GM21528 (cell line): ENCODE data around the gene ZNF462.
"Not testable (repeated sequence)": the region's sequence is repeated elsewhere in the genome, so short reads cannot be mapped to it uniquely, and the experiment has no call there.

Experiments
- ATAC-seq: cut with Tn5 transposase; IDR thresholded peaks from one replicate; pipeline ENCODE4 v1.9.1; 2021; ENCODE audit warnings: mild to moderate bottlenecking, moderate library complexity; ENCODE audit not compliant: unreplicated experiment, low FRiP score

Gene ZNF462

GRCh38 chr9:106883030-106883429 is 20.1 kb downstream of the ZNF462 start:
- no peak for ATAC-seq

GRCh38 chr9:106883626-106884190 is 20.7 kb downstream of the ZNF462 start:
- ATAC-seq: no peak

- no peak for ATAC-seq
Observed at GRCh38 chr9:106885451-106885850, 22.5 kb downstream of the ZNF462 start.

- no peak for ATAC-seq
Observed at GRCh38 chr9:106886111-106887046, 23.4 kb downstream of the ZNF462 start.

- no peak for ATAC-seq
Observed at GRCh38 chr9:106887066-106887465, 24.1 kb downstream of the ZNF462 start.

- no peak for ATAC-seq
Observed at GRCh38 chr9:106889061-106889590, 26.2 kb downstream of the ZNF462 start.

GRCh38 chr9:106890608-106891007 is 27.6 kb downstream of the ZNF462 start:
- ATAC-seq: no peak

GRCh38 chr9:106891286-106891685 is 28.3 kb downstream of the ZNF462 start:
- no peak for ATAC-seq

- ATAC-seq: no peak
Observed at GRCh38 chr9:106892632-106893031, 29.7 kb downstream of the ZNF462 start.

GRCh38 chr9:106893088-106893487 is 30.1 kb downstream of the ZNF462 start:
- ATAC-seq: no peak

- no peak for ATAC-seq
Observed at GRCh38 chr9:106896695-106897094, 33.7 kb downstream of the ZNF462 start.

- ATAC-seq: no peak
Observed at GRCh38 chr9:106897236-106897635, 34.3 kb downstream of the ZNF462 start.

GRCh38 chr9:106897751-106898150 is 34.8 kb downstream of the ZNF462 start:
- ATAC-seq: no peak

- not testable (repeated sequence) for ATAC-seq
Observed at GRCh38 chr9:106900523-106900922, 37.6 kb downstream of the ZNF462 start.

GRCh38 chr9:106906129-106906528 is 43.2 kb downstream of the ZNF462 start:
- ATAC-seq: no peak

GRCh38 chr9:106911951-106912350 is 49.0 kb downstream of the ZNF462 start:
- no peak for ATAC-seq

GRCh38 chr9:106913276-106913675 is 50.3 kb downstream of the ZNF462 start:
- no peak for ATAC-seq

- no peak for ATAC-seq
Observed at GRCh38 chr9:106915851-106916250, 52.9 kb downstream of the ZNF462 start.

GRCh38 chr9:106916466-106917235 is 53.7 kb downstream of the ZNF462 start:
- no peak for ATAC-seq

- ATAC-seq: no peak
Observed at GRCh38 chr9:106918825-106919509, 56.0 kb downstream of the ZNF462 start.
